Fibroblast of the aortic adventitia (primary cell): ENCODE measurements around the gene PTPA. TPM values are rescaled to one million over a fixed set of nuclear protein-coding genes. Genes with fewer than 3 reads are reported as not detected.

Experiments used
- DNase-seq: peaks from one replicate; pipeline ENCODE4 v3.0.0-alpha.2; 2010; ENCODE audit warnings: low read depth
- H3K4me3 ChIP-seq: 2 replicates; pipeline ENCODE4 v1.5.1; 2011; ENCODE audit warnings: low read depth, mild to moderate bottlenecking, control low read depth, low read length, moderate library complexity
- CTCF ChIP-seq: IDR thresholded peaks from 2 replicates; pipeline ENCODE4 v1.5.1; 2011; ENCODE audit warnings: mild to moderate bottlenecking, low read length, control low read depth, inconsistent platforms; ENCODE audit not compliant: insufficient read depth
- total RNA-seq: library from RNA; depleted of rRNA; stranded (reverse); fragments of >200 nt; gene quantifications from 2 replicates; pipeline ENCODE4 v1.2.3, GENCODE V29; 2012; ENCODE audit warnings: low replicate concordance

PTPA gene
- total RNA-seq, 1 donor: 91.5 TPM

- DNase-seq: peak; percentile 94
- TF ChIP-seq CTCF: no peak
- peak overlapping the region; percentile 87 for H3K4me3 ChIP-seq
These were observed 63.7 kb downstream of the PTPA start for GRCh38 chr9:129174724-129175514.

GRCh38 chr9:129175515-129175824 is 64.3 kb downstream of the PTPA start:
- H3K4me3 ChIP-seq: peak overlapping the region; percentile 87
- TF ChIP-seq CTCF: no peak
- DNase-seq: no peak

GRCh38 chr9:129175825-129176633 is 64.8 kb downstream of the PTPA start:
- peak; percentile 92 for DNase-seq
- TF ChIP-seq CTCF: no peak
- H3K4me3 ChIP-seq: peak overlapping the region; percentile 87

- peak overlapping the region; percentile 87 for H3K4me3 ChIP-seq
- TF ChIP-seq CTCF: no peak
- DNase-seq: peak; percentile 41
These were observed 65.7 kb downstream of the PTPA start for GRCh38 chr9:129176701-129177442.

- peak overlapping the region; percentile 87 for H3K4me3 ChIP-seq
- no peak for TF ChIP-seq CTCF
- peak; percentile 6 for DNase-seq
These were observed 66.2 kb downstream of the PTPA start for GRCh38 chr9:129177443-129177790.

GRCh38 chr9:129177791-129178567 is 66.8 kb downstream of the PTPA start, which contains the start of gene IER5L:
IER5L (minus strand) TSS chr9:129178261; CDS start chr9:129178052, 209 bp downstream.
- TF ChIP-seq CTCF: no peak
- peak; percentile 94 for DNase-seq
- H3K4me3 ChIP-seq: peak within 1 kb of the TSS; percentile 87
